Germinal center (tissue), 1 donor: ENCODE measurements around the gene IPO8.
"Not testable (repeated sequence)": the region's sequence is repeated elsewhere in the genome, so short reads cannot be mapped to it uniquely, and the experiment has no call there.

Source experiments
- DNase-seq: peaks from one replicate; pipeline ENCODE4 v3.0.0; 2012; ENCODE audit warnings: mixed read lengths, low spot score

IPO8 gene

DNA sequence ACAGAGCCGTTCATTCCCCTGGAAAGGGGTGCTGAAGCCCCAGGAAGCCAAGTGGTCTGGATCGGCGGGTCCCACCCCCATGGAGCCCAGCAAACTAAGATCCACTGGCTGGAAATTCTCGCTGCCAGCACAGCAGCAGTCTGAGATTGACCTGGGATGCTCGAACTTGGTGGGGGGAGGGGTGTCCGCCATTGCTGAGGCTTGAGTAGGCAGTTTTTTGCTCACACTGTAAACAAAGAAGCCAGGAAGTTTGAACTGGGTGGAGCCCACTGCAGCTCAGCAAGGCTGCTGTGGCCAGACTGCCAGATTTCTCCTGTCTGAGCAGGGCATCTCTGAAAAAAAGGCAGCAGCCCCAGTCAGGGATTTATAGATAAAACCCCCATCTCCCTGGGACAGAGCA is 91.4 kb downstream of the IPO8 start:
- DNase-seq, result not testable (repeated sequence)

DNA sequence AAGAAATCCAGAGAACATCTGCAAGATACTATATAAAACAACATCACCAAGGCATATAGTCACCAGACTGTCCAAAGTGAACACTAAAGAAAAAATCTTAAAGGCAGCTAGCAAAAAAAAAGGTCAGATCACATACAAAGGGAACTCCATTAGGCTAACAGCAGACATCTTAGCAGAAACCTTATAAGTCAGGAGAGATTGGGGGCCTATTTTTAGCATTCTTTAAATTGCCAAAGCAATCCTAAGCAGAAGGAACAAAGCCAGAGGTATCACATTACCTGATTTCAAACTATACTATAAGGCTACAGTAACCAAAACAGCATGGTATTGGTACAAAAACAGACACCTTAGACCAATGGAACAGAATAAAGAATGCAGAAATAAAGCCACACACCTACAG is 92.5 kb downstream of the IPO8 start:
- no peak for DNase-seq

DNA sequence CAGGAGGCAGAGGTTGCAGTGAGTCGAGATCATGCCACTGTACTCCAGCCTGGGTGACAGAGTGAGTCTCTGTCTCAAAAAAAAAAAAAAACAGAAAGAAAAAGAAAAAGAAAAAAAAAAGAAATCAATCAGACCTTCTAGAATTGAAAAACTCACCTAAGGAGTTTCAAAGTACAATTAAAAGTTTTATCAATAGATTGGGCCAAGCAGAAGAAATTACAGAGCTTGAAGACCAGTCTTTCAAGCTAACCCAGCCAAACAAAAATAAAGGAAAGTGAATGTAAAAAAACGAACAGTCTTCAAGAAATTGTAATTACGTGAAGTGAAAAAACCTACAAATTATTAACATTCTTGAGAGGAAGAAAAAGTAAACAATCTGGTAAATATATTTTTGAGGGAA is 93.0 kb downstream of the IPO8 start:
- no peak for DNase-seq

DNA sequence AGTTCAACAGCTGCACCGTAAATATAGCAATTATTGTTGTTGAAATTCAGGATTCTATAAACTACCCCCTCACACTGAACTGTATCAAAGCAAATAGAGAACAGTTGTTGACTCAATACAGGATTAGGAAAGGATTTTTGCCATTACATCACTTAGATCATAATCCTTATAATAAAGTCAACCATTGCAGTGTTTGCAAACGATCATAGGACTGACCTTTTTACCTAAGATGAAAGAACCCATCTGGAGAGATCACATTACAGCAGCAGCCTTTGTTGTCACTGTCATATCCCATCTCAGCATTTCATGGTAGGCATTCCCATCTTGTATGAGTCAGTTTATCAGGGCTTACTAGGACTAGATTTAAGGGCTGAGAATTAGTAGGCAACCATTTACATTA is 96.1 kb downstream of the IPO8 start:
- DNase-seq, result no peak

DNA sequence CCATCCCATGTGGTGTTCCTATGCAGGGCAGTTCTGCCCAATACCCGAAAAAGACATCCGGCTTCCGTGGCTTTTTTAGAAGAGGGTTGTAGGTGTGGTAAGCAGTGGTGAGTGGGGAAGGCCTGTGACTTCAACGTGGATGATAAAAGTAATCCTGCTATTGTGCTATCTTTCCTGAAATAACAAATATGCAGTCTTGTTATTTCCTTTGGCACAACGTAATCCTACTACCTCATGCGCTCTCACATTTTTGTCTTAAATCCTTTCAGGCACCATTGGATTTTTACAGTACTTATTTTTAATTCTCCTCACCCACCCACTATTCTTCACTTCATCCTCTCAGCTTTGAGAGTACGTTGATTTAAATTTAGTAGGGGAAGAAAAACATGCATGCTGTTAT is 96.8 kb downstream of the IPO8 start:
- no peak for DNase-seq

DNA sequence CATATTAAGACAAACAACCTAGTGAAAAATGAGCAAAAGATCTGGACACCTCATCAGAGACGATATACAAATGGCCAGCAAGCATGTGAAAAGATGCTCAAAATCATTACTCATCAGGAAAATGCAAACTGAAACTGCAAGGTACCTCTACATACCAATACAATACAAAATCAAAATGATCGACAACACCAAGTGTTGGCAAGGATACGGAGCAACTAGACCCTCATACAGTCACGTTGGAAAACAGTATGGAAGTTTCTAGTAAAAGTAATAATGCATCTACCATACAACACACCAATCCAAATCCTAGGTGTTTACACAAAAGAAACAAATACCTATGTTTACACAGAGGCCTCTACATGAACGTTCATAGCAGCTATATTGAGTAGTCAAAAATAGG is 99.9 kb downstream of the IPO8 start:
- DNase-seq, result no peak

DNA sequence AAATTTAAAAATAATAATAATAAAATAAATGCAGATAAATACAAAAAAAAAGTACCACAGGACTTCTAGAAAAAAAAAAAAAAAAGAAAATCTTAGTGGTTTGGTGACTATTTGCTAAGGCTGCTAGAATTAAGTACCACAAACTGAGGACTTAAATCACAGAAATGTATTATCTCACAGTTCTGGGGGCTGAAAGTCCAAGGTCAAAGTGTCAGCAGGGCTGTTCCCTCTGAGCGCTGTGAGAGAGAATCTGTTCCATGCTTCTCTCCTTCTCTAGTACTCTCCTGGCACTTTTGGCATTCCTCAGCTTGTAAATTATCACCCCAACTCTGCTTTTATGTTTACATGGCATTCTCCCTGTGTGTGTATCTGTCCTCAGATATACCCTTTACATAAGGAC is 101.2 kb downstream of the IPO8 start:
- no peak for DNase-seq

DNA sequence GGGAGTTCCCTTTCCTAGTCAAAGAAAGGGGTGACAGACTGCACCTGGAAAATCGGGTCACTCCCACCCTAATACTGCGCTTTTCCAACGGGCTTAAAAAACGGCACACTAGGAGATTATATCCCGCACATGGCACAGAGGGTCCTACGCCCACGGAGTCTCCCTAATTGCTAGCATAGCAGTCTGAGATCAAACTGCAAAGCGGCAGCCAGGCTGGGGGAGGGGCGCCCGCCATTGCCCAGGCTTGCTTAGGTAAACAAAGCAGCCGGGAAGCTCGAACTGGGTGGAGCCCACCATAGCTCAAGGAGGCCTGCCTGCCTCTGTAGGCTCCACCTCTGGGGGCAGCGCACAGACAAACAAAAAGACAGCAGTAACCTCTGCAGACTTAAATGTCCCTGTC is 107.1 kb downstream of the IPO8 start:
- DNase-seq, result not testable (repeated sequence)

DNA sequence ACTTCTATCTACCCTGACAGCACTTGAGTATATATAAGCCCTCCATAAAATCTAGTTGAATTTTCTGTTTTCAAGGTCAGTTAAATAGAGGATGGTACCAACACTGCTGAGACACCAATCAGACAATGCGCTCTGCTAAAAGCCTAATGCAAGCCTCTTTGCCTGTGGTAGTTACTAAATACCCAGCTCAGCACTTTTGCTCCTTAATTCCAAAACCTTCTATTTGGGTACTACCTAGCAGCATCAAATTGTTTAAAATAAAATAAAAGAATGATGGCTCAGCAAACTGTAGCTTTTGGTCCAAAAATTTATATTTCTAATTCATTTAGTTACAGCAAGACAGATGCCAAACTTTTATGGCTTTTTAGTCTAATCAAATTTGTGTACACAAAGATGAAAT is 107.9 kb downstream of the IPO8 start:
- DNase-seq, result no peak

DNA sequence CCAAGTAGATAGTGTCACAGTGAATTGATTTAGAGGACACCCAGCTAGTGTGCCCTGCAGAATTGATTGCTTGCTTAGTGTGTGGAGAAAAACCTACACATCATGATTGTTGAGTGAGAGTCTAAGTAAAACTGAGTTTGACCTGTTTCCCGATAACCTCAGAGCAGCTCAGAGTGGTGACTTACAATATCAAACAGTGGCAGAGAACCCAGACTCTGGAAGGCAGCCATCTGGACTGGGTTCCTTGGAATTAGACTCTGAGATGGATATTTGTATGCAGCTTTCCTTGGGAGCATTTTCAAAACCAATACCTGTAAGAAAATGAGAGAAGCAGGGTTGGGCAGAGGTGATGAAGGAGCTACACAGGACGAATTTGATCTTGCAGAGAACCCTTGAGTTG is 109.8 kb downstream of the IPO8 start:
- DNase-seq, result no peak

DNA sequence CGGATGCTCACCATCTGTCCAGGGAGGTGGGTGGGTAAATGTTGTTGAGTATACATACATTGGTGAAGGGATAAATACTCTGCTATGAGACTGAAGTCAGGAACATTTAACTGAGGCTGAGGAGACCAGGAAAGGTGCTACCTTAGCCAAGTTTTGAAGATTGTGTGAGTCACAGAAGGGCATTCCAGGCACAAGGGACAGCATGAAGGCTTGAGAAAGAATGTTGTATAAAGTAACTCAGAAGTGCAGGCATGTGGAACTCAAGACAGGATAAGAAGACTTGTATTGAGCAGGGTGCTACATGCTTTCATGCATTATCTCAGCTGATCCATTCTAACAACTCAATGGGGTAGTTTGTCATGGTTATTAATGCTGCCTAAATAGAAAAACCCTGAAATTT is 112.7 kb downstream of the IPO8 start:
- DNase-seq, result no peak

DNA sequence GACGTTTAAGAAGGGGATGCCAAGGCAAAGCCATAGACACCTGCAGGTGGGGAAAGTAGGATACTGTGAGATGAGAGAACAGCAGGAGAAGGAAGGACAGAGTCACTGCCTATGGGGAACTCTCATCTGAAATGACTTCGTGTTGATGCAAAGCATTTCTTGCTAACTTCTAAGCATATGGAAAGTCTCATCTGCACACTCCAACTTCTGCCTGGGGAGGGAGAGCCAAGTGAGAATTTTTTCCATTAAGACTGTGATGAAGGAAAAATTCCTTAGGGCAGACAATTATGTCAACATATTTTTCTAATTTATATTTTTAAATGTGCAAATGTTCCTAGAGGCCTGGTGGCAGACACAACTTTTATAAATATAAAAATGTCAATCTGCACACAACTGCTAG is 115.3 kb downstream of the IPO8 start:
- no peak for DNase-seq
